OCI-LY7 (cell line): ENCODE data around the gene PSMD2. TPM values are rescaled to one million over a fixed set of nuclear protein-coding genes. Genes with fewer than 3 reads are reported as not detected.

Experiments used
- BruUV-seq: library from RNA; stranded (reverse); fragments of 400-500 nt; replicated peaks from 2 replicates; lab custom pipeline; 2021; lab: Mats Ljungman, UMichigan
- CTCF ChIA-PET: fragments of 300-600 bp; sonication (Branson Sonifier 250); formaldehyde crosslinking; loops from one replicate; lab custom pipeline; 2022; ENCODE audit warnings: antibody characterized with exemption; ENCODE audit not compliant: unreplicated experiment; lab: Charles Lee
- POLR2A ChIA-PET: fragments of 300-600 bp; sonication (Branson Sonifier 250); formaldehyde crosslinking; loops from one replicate; lab custom pipeline; 2022; ENCODE audit warnings: antibody characterized with exemption; lab: Charles Lee
- DNase-seq: peaks from one replicate; pipeline ENCODE4 v3.0.0-alpha.2; 2015; ENCODE audit warnings: low spot score
- H2AFZ ChIP-seq: fragments of 200-600 bp; sonication (generic), shearing (Covaris generic); 2 replicates; pipeline ENCODE4 v1.6.1; 2014; ENCODE audit warnings: mild to moderate bottlenecking, antibody characterized with exemption, low read length, moderate library complexity
- H3K27ac ChIP-seq: fragments of 200-600 bp; sonication (generic); 2 replicates; pipeline ENCODE4 v1.5.1; 2014; ENCODE audit warnings: mixed run types, low read depth, mild to moderate bottlenecking, moderate library complexity, low read length, inconsistent platforms; ENCODE audit not compliant: poor library complexity, severe bottlenecking
- H3K36me3 ChIP-seq: fragments of 200-600 bp; sonication (generic); 2 replicates; pipeline ENCODE4 v1.6.1; 2014; ENCODE audit warnings: mild to moderate bottlenecking, antibody characterized with exemption, low read length, moderate library complexity, mixed read lengths; ENCODE audit not compliant: insufficient read depth
- H3K4me1 ChIP-seq: fragments of 200-600 bp; sonication (generic); 2 replicates; pipeline ENCODE4 v1.5.1; 2014; ENCODE audit warnings: mild to moderate bottlenecking, low read length; ENCODE audit not compliant: insufficient read depth, poor library complexity, severe bottlenecking
- H3K4me2 ChIP-seq: fragments of 200-600 bp; sonication (generic); 2 replicates; pipeline ENCODE4 v1.6.1; 2014; ENCODE audit warnings: mild to moderate bottlenecking, low read length
- H3K4me3 ChIP-seq: fragments of 200-600 bp; sonication (generic); 2 replicates; pipeline ENCODE4 v1.5.1; 2014; ENCODE audit warnings: mild to moderate bottlenecking, low read depth, low read length; ENCODE audit not compliant: poor library complexity, severe bottlenecking
- H3K79me2 ChIP-seq: fragments of 200-600 bp; sonication (generic); 2 replicates; pipeline ENCODE4 v1.6.1; 2016; ENCODE audit warnings: low read depth, mild to moderate bottlenecking, low read length, moderate library complexity, mixed read lengths; ENCODE audit not compliant: insufficient read depth
- H3K9me2 ChIP-seq: fragments of 200-600 bp; sonication (generic); 2 replicates; pipeline ENCODE4 v1.6.1; 2016; ENCODE audit warnings: mild to moderate bottlenecking, low read length, mixed read lengths; ENCODE audit not compliant: insufficient read depth
- H3K9me3 ChIP-seq: fragments of 200-600 bp; sonication (generic); 2 replicates; pipeline ENCODE4 v1.6.1; 2014; ENCODE audit warnings: mild to moderate bottlenecking, mixed run types, low read length, mixed read lengths
- H4K20me1 ChIP-seq: fragments of 200-600 bp; sonication (generic); 2 replicates; pipeline ENCODE4 v1.6.1; 2014; ENCODE audit warnings: mild to moderate bottlenecking, antibody characterized with exemption, low read length, moderate library complexity, mixed read lengths; ENCODE audit not compliant: insufficient read depth
- EZH2phosphoT487 ChIP-seq: fragments of 200-600 bp; sonication (generic); IDR thresholded peaks from 2 replicates; pipeline ENCODE4 v1.6.1; 2018; ENCODE audit warnings: low read depth, borderline replicate concordance, mild to moderate bottlenecking, mixed run types, antibody characterized with exemption, low read length, moderate library complexity, mixed read lengths
- intact Hi-C: fragments of 100-400 bp; cut with micrococcal nuclease; formaldehyde crosslinking; loops from one replicate; pipeline ENCODE4 v1.10.0; 2022; ENCODE audit not compliant: unreplicated experiment
- total RNA-seq, 2 experiments: library from RNA; depleted of rRNA in 1 of 2; stranded (reverse); fragments of >200 nt in 1 of 2; shearing (Covaris generic) in 1 of 2; gene quantifications; 2 replicates each; pipeline ENCODE4 v1.2.3, GENCODE V29; 2014 to 2022
- TF ChIP-seq, protein P1 (sequence below): fragments of 200-600 bp; sonication (generic); conservative IDR thresholded peaks from 2 replicates; pipeline ENCODE4 v1.5.1; 2014; ENCODE audit warnings: mild to moderate bottlenecking, antibody characterized with exemption, low read length, moderate library complexity, mixed read lengths

Gene PSMD2
- total RNA-seq, 2 experiments from 2014 or later = 158 to 219 TPM

DNA sequence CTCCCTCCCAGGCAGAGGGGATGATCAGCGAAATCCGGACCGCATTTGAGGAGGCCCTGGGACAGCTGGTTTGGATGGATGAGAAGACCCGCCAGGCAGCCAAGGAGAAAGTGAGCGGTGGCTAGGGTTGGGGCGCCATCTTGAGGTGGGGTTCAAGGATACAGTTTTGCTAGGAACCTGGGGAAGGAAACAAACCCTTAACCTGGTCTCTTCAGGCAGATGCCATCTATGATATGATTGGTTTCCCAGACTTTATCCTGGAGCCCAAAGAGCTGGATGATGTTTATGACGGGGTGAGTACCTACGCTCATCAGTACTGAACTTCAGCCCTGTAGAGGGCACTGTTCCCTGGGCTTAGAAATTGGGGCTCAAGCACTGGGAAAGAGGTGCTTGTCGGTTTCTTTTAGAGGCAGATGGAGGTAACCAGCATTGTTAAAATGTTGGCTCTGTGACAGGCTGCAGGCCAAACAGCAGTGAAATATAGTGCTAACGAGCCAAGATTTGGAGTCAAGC lies 9.6 kb upstream of the PSMD2 start:
- ChIA-PET CTCF (interaction anchor here (0.7 kb wide), 1 partner anchor 144 kb away, joined by 4 read pairs; no protein-coding TSS in a partner anchor), POLR2A (no interaction called here)
- TF ChIP-seq EZH2phosphoT487 = no peak
- TF ChIP-seq, protein P1, sequence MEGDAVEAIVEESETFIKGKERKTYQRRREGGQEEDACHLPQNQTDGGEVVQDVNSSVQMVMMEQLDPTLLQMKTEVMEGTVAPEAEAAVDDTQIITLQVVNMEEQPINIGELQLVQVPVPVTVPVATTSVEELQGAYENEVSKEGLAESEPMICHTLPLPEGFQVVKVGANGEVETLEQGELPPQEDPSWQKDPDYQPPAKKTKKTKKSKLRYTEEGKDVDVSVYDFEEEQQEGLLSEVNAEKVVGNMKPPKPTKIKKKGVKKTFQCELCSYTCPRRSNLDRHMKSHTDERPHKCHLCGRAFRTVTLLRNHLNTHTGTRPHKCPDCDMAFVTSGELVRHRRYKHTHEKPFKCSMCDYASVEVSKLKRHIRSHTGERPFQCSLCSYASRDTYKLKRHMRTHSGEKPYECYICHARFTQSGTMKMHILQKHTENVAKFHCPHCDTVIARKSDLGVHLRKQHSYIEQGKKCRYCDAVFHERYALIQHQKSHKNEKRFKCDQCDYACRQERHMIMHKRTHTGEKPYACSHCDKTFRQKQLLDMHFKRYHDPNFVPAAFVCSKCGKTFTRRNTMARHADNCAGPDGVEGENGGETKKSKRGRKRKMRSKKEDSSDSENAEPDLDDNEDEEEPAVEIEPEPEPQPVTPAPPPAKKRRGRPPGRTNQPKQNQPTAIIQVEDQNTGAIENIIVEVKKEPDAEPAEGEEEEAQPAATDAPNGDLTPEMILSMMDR = peak; percentile 90
- H3K4me2 ChIP-seq = no peak overlapping the region
- no peaks in the 10 kb centered on the region for H4K20me1 ChIP-seq
- no peak overlapping the region for H2AFZ ChIP-seq
- no peak overlapping the region for H3K4me3 ChIP-seq
- no peaks in the 10 kb centered on the region for H3K36me3 ChIP-seq
- no peaks in the 10 kb centered on the region for H3K79me2 ChIP-seq
- no peak overlapping the region for H3K27ac ChIP-seq
- DNase-seq = peak; percentile 65
- H3K9me3 ChIP-seq = no peaks in the 10 kb centered on the region
- no peaks in the 10 kb centered on the region for H3K4me1 ChIP-seq
- intact Hi-C loops = loop anchor here (1.0 to 5.0 kb wide), 3 partner anchors 37 to 394 kb away; no protein-coding TSS in a partner anchor
- no peaks in the 10 kb centered on the region for H3K9me2 ChIP-seq
- BruUV-seq = no TSS peak

DNA sequence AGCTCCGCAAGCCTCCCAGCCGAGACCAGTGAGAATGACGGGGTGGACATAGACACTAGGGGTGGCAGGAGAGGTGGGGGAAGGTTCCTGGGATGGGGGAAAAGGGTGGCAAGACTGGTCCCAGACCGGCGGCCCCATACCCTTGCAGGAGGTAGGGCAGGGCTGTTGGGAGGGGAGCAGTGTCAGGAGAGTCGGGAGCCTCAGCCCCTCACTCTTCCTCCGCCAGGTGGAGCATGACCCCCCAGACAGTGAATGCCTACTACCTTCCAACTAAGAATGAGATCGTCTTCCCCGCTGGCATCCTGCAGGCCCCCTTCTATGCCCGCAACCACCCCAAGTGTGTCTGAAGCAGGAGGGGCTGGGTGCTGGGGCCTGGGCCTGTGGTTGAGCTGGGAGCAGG lies 8.7 kb upstream of the PSMD2 start:
- Histone ChIP-seq H3K4me1 (no peaks in the 10 kb centered on the region), H3K9me2 (no peaks in the 10 kb centered on the region), H3K79me2 (no peaks in the 10 kb centered on the region), H3K9me3 (no peaks in the 10 kb centered on the region), H2AFZ (no peak overlapping the region), H3K4me3 (no peak overlapping the region), H3K36me3 (no peaks in the 10 kb centered on the region), H3K4me2 (no peak overlapping the region), H4K20me1 (no peaks in the 10 kb centered on the region), H3K27ac (no peak overlapping the region)
- intact Hi-C loops = no loop called here
- ChIA-PET POLR2A (no interaction called here), CTCF (no interaction called here)
- BruUV-seq = no TSS peak
- TF ChIP-seq, protein P1 = no peak
- no peak for TF ChIP-seq EZH2phosphoT487
- no peak for DNase-seq

DNA sequence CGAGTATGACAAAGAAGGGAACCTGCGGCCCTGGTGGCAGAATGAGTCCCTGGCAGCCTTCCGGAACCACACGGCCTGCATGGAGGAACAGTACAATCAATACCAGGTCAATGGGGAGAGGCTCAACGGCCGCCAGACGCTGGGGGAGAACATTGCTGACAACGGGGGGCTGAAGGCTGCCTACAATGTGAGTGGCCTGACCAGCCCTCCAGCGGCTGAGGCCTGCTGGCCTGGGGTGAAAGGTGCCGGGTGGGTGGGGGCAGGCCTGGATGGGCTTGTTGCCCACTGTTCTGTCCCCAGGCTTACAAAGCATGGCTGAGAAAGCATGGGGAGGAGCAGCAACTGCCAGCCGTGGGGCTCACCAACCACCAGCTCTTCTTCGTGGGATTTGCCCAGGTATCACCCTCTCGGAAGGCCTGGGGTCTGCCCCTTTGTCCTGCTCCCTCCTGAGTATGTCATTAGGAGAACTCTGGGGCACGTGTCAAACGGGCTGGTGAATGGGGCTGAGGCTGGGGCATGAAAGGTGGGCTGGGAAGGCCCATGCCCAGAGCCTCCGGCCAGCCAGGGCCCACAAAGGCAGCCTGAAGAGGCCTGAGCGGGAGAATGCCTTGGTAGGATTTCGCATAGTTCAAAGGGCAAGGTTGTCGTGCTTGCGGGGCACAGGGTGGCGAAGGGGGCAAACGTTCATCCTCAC lies 7.8 kb upstream of the PSMD2 start:
- no peak overlapping the region for H3K4me2 ChIP-seq
- no peak overlapping the region for H3K4me3 ChIP-seq
- H3K27ac ChIP-seq = no peak overlapping the region
- no peaks in the 10 kb centered on the region for H4K20me1 ChIP-seq
- TF ChIP-seq, protein P1 = no peak
- no peak for TF ChIP-seq EZH2phosphoT487
- intact Hi-C loops = no loop called here
- no peak for DNase-seq
- POLR2A ChIA-PET = no interaction called here
- H3K9me3 ChIP-seq = no peaks in the 10 kb centered on the region
- BruUV-seq = no TSS peak
- H3K79me2 ChIP-seq = no peaks in the 10 kb centered on the region
- CTCF ChIA-PET = no interaction called here
- H3K9me2 ChIP-seq = no peaks in the 10 kb centered on the region
- no peaks in the 10 kb centered on the region for H3K36me3 ChIP-seq
- H2AFZ ChIP-seq = no peak overlapping the region
- H3K4me1 ChIP-seq = no peaks in the 10 kb centered on the region
